ENCODE measurements around the gene HERC5.
"Not testable (repeated sequence)": the region's sequence is repeated elsewhere in the genome, so short reads cannot be mapped to it uniquely, and the experiment has no call there.

Gene HERC5

DNA sequence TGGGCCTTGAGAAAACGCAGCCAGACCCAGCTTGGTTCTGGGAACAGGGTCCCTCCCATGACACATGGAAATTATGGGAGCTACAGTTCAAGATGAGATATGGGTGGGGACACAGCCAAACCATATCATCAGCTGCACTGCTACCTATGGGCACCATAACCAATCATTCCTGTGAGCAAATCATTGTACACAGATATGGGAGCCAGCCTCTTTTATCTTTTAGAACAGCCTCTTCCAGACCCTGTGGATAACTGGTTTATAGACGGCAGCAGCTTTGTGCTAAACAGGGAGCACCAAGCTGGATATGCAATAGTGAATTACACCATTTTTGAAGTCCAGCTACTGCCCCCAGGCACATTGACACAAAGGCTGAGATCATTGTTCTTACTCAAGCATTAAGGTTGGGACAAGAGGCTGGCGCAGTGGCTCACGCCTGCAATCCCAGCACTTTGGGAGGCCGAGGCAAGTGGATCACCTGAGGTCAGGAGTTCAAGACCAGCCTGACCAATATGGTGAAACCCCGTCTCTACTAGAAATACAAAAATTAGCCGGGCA is 8.6 kb upstream of the HERC5 start:
- DNase-seq, result not testable (repeated sequence)

DNA sequence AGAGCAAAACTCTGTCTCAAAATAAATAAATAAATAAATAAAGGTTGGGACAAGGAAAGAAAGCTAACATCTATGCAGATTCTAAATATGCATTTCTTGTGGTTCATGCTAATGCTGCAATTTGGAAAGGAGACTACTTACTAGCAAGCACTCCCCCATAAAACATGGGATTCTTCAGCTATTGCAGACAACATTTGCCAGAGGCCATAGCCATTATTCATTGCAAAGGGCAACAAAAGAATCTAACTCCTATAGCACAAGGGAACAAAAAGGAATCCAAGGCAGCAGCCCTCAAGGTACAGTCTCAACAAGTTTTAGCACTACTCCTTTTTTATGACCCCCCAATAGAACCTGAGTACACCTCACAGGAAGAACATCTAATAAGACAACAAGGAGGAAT is 8.0 kb upstream of the HERC5 start:
- no peak for DNase-seq

- DNase-seq, result no peak
Observed at GRCh38 chr4:88449290-88449689, 7.6 kb upstream of the HERC5 start.

DNA sequence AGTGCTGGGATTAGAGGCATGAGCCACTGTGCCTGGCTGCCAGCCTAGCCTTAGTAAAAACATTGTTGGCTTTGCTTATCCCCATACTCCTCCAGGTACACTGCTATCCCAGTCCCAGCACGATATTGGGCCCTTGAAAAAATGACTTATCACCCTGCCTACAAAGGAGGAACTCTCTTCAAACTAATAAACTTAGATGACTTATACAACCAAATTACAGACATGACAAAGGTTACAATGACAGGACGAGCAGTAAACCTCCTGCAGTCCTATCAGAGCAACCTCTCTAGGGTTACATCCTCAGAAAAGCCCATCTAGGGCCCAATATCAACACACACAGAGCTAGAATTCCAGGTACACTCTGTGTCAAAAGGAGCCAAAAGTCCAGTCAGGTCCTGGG is 5.7 kb upstream of the HERC5 start:
- no peak for DNase-seq

GRCh38 chr4:88452912-88453311 is 4.0 kb upstream of the HERC5 start:
- DNase-seq, result no peak

DNA sequence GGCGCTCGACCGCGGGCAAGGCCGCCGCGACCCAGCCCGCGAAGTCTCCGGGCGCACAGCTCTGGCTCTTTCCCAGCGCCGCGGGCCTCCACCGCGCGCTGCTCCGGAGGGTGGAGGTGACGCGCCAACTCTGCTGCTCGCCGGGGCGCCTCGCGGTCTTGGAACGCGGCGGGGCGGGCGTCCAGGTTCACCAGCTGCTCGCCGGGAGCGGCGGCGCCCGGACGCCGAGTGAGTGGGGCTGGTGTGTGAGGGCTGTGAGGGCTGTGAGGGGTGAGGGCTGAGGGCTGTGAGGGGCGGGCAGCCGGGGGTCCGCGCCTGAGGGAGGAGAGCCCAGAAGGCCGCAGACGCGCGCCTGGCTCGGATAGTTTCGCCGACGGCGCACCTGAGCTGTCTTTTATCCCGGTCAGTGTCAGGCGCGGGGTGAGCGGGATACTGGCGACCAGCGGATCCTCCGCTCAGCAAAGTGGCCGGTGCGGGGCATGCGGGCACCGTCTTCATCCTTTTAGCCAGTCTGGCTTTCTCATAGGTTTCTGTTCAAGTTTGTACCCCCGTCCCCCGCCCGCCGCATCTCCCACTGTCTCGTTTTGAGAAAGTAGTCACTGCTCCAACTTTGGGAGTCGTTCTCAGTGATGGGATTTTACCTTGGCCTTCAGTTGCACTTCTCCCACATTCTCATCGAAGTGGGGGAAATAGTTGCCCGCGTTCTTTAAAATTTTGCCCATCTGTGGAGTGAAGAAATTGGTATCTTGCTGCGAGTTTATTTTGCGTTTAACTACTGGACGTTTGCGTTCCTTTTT is 586 bp downstream of the HERC5 start:
- DNase-seq, result peak in 1 of 2 donors; percentile 9

DNA sequence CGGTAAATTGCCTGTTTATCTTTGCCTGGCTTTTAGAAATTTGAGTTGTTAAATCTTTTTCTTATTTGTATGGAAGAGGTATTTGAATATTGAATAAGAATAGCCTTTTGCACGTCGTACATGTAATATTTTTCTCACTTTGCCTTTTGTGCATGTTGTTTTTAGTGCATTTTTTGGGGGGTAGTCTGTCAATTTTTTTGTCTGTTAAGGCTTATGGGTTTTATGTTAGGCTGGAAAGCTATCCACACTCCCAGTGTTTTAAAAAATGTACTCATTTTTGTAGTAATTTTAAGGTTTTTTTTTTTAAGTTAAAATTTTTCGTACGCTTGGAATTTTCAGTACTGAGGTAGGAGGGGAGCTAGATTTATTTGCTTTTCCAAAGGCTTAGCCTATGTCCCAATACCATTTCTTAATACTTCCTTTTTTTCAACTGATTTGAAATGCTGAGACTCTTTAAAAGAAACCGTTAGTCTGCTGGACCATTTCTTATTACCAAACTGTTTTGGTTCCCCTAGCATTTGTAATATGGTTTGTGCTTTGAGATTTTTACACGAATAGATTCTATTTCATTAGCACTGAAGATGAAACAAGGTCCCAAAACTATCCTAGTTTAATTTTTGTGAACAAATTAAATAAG is 1.3 kb downstream of the HERC5 start:
- DNase-seq, result peak; percentile 55 to 67

- DNase-seq, result no peak
Observed at GRCh38 chr4:88465653-88466192, 8.8 kb downstream of the HERC5 start.

DNA sequence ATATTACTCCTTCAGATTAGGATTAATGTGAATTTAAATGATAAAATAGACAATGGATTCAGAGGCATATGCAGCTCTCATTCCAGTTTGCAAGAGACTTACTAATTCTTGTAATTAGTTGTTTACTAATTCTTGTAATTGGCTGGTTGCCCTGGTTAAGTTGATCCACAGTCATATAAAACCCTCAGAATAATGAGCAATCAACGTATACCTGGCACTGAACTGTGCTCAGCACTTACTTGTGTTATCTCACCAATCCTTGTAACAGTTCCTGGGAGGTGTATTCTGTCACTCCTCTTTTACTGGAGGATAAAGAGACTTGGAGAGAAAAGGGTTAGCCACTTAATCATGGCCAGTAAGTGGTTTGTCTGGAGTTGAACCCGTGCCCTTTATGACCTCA is 10.5 kb downstream of the HERC5 start:
- no peak for DNase-seq

- DNase-seq, result no peak
Observed at GRCh38 chr4:88477229-88477860, 20.4 kb downstream of the HERC5 start.

DNA sequence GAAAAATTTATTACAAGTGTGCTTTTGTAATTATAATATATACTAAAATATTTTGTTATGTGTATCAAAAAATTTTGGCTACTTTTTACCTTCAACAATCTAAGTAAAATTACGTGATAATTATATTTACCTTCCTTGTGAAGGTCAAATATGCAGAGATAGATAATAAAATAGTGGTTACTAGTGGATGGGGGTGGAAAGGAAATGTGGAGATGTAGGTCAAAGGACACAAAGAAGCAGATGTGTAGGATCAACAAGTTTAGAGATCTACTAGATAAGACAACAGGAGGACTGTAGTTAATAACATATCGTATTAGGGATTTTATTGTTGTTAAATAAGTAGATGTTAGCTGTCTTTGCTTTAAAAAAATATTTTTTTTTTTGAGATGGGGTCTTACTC is 21.3 kb downstream of the HERC5 start:
- DNase-seq, result no peak

DNA sequence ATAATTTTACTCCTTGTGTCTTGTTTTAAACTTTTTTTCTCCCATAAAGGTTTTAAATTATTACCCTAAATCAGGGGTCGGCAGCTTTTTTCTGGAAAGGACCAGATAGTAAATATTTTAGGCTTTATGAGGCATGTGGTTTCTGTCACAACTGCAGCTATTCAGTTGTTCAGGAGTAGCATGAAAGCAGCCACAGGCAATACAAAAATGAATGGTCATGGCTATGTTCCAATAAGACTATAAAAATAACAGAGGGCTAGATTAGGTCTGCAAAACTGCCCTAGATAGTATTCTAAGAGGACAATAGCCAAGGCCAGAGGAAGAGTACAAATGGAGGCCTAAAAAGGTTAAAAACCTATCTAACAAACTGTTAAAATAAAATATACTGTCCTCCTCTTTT is 24.6 kb downstream of the HERC5 start:
- DNase-seq, result no peak

DNA sequence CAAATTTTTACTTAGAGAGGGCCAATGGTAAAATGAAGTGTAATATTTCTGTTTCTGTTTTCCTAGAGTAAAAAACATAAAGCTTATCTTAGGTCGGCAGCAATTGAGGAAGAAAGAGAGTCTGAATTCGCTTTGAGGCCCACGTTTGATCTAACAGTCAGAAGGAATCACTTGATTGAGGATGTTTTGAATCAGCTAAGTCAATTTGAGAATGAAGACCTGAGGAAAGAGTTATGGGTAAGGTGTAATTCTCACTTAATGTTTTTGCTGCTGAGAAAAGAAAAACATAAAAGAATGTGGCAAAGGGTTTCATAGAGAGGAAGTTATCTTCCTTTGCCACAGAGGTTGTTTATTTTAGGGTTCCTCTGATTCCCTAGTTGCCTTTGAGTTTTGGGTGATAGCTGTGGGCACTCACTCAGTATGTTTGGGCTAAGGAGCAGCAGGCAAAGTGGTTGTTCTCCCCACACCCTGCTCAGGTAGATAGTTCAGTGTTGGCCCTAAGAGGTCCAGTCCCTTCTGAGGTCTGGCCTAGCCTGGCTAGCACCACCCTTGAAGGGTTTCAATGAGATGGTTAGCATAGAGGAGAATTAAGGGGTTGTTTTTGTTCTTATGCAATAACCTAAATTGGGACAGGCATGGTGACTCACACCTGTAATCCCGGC is 32.3 kb downstream of the HERC5 start:
- DNase-seq, result no peak

DNA sequence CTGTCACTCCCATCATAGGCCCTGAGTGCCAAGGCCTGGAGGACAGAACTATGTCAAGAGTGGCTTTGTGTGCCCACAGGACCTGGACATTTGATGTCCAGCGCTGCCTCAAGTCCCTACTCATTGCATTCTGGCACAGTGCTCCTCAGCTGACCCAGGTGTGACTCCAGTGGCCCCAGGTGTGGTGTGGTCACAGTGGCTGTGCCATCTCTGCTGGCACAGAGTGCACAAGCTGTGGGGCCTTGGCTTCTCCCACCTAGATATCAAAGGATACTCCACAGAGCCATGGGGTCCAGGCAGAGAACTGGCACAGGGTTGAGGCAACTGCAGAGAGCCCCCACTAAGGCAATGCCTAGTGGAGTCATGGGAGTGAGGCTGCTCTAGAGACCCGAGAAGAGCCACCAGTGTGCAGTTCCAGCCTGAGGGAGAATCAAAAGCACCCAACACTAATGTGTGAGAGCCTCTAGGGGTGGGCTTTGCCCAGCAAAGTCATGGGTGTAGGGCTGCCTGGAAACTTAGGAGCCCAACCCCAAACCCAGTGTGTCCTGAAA is 41.0 kb downstream of the HERC5 start:
- no peak for DNase-seq

DNA sequence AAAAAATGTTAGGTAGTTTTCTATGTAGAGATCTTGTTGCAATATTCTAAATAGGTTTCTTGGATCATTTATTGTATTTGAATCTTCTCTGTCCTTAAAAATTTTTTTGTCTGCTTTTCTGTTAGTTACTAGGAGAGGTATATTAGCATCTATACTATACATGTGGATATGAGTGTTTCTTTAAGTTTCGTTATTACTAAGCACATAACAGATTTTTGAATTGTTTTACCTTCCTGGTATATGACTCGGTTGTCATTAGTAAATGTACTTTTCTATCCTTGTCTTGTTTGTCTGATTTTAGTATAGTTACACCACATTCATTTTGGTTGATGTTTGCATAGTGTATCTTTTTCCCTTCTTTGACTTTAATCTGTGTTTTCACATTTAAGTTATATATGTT is 46.4 kb downstream of the HERC5 start:
- no peak for DNase-seq

- DNase-seq, result no peak
Observed at GRCh38 chr4:88511236-88511635, 54.3 kb downstream of the HERC5 start.

DNA sequence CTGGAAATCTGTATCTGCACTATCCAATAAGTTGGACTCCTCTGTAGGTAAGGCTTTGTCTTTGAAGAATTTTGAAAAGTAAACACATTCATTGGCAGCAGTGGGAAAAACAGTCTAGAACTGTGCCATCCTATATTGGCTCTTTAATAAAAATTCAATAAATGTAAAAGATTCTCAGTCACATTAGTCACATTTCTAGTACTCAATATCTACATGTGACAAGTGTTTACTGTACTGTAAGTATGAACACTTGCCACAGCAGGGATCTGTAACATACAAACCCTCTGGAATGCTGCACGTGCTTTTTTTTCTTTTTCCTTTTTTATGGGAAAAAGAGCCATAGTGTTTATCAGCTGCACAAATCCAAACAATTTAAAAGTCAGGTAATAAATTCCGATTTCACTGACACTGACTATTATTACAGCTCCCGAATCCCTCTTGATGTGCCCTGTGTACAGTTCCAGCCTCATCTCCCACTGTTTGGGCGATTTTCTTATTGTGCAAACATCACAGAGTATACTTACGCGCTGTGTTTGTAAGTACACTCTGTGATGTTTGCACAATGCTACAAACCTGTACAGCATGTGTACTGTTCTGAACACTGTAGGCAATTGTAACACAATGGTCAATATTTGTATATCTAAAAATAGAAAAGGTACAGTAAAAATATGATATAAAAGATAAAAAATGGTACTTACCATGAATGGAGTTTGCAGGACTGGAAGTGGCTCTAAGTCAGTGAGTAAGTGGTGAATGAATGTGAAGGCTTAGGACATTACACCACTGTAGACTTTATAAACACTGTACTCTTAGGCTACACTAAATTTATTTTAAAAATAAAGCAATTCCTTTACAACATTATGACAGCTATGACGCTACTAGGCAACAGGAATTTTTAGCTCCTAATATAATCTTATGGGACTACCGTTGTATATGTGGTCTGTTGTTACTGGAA is 57.9 kb downstream of the HERC5 start:
- no peak for DNase-seq

- no peak for DNase-seq
Observed at GRCh38 chr4:88516746-88517145, 59.8 kb downstream of the HERC5 start.

- DNase-seq, result no peak
Observed at GRCh38 chr4:88517825-88518224, 60.9 kb downstream of the HERC5 start.

- no peak for DNase-seq
Observed at GRCh38 chr4:88518911-88519310, 62.0 kb downstream of the HERC5 start.

- peak; percentile 24 to 37 for DNase-seq
Observed at GRCh38 chr4:88522702-88523324, 65.9 kb downstream of the HERC5 start.

All from inflammatory macrophage treated with lipopolysaccharide for 1 hour (primary cell).